GM23248 (cell line): ENCODE measurements around the gene NBEAL1. TPM values are rescaled to one million over a fixed set of nuclear protein-coding genes. Genes with fewer than 3 reads are reported as not detected.
"Not testable (repeated sequence)": the region's sequence is repeated elsewhere in the genome, so short reads cannot be mapped to it uniquely, and the experiment has no call there.

Experiments
- DNase-seq: peaks from one replicate; pipeline ENCODE4 v3.0.0-alpha.2; 2015
- H2AFZ ChIP-seq: fragments of 200-600 bp; sonication (generic); 2 replicates; pipeline ENCODE4 v1.6.1; 2016; ENCODE audit warnings: antibody characterized with exemption
- H3F3A ChIP-seq: fragments of 200-600 bp; sonication (generic); 2 replicates; pipeline ENCODE4 v1.6.1; 2016; ENCODE audit warnings: mild to moderate bottlenecking, antibody characterized with exemption, mixed run types; ENCODE audit not compliant: insufficient read depth
- H3K27ac ChIP-seq: fragments of 200-600 bp; sonication (generic); 2 replicates; pipeline ENCODE4 v1.5.1; 2016; ENCODE audit warnings: mild to moderate bottlenecking
- H3K27me3 ChIP-seq: fragments of 200-600 bp; sonication (generic); replicated peaks from 2 replicates; pipeline ENCODE4 v1.6.1; 2016; ENCODE audit warnings: mild to moderate bottlenecking; ENCODE audit not compliant: insufficient read depth
- H3K36me3 ChIP-seq: fragments of 200-600 bp; sonication (generic); 2 replicates; pipeline ENCODE4 v1.6.1; 2016; ENCODE audit warnings: low read depth, mild to moderate bottlenecking
- H3K4me1 ChIP-seq: fragments of 200-600 bp; sonication (generic); 2 replicates; pipeline ENCODE4 v1.6.1; 2016; ENCODE audit warnings: mild to moderate bottlenecking; ENCODE audit not compliant: insufficient read depth
- H3K4me2 ChIP-seq: fragments of 200-600 bp; sonication (generic); one replicate; pipeline ENCODE4 v1.6.1; 2016; ENCODE audit warnings: mild to moderate bottlenecking; ENCODE audit not compliant: unreplicated experiment
- H3K4me3 ChIP-seq: fragments of 200-600 bp; sonication (generic); 2 replicates; pipeline ENCODE4 v1.5.1; 2016; ENCODE audit warnings: mild to moderate bottlenecking
- H3K79me2 ChIP-seq: fragments of 200-600 bp; sonication (generic); 2 replicates; pipeline ENCODE4 v1.6.1; 2016; ENCODE audit warnings: mild to moderate bottlenecking; ENCODE audit not compliant: insufficient read depth
- H3K9ac ChIP-seq: fragments of 200-600 bp; sonication (generic); 2 replicates; pipeline ENCODE4 v1.6.1; 2016; ENCODE audit warnings: mild to moderate bottlenecking
- H3K9me2 ChIP-seq: fragments of 200-600 bp; sonication (generic); 2 replicates; pipeline ENCODE4 v1.6.1; 2016; ENCODE audit warnings: mixed run types, mild to moderate bottlenecking, moderate library complexity; ENCODE audit not compliant: insufficient read depth
- H3K9me3 ChIP-seq: fragments of 200-600 bp; sonication (generic); one replicate; pipeline ENCODE4 v1.6.1; 2017; ENCODE audit warnings: low read depth
- H4K20me1 ChIP-seq: fragments of 200-600 bp; sonication (generic); 2 replicates; pipeline ENCODE4 v1.6.0; 2016; ENCODE audit not compliant: insufficient read depth
- EZH2 ChIP-seq: fragments of 200-600 bp; sonication (generic); IDR thresholded peaks from 2 replicates; pipeline ENCODE4 v1.6.1; 2018; ENCODE audit warnings: antibody characterized with exemption, mild to moderate bottlenecking; ENCODE audit not compliant: insufficient read depth, poor library complexity, severe bottlenecking
- EZH2phosphoT487 ChIP-seq: fragments of 200-600 bp; sonication (generic); IDR thresholded peaks from 2 replicates; pipeline ENCODE4 v1.6.1; 2018; ENCODE audit warnings: antibody characterized with exemption, moderate library complexity, mild to moderate bottlenecking, low read depth; ENCODE audit not compliant: insufficient read depth
- WGBS, 2 experiments: methylation state at CpG; one replicate each; pipeline ENCODE4 v1.1.6; 2015 to 2017; ENCODE audit warnings: low lambda C conversion rate in 2 of 2, low coverage in 1 of 2; ENCODE audit errors: missing lambda C conversion rate in 2 of 2; 5-methylcytosine and 5-hydroxymethylcytosine counted together
- in situ Hi-C: fragments of 300-500 bp; cut with MboI; formaldehyde crosslinking; loops from 2 replicates; pipeline ENCODE4 v1.15.0; 2020
- polyA plus RNA-seq: library from polyadenylated mRNA; unstranded; fragments of >200 nt; fragmentation: Nextera tagmentation; extraction: Ambion mirVana; gene quantifications from 2 replicates; pipeline ENCODE4 v1.2.1, GENCODE V29; 2016
- total RNA-seq: library from RNA; depleted of rRNA; stranded (reverse); fragments of >200 nt; shearing (Covaris generic); gene quantifications from 2 replicates; pipeline ENCODE4 v1.2.3, GENCODE V29; 2014

NBEAL1 gene
- total and polyA plus RNA-seq, 2 experiments from 2014 or later: 23.6 to 36.0 TPM

GRCh38 chr2:203200866-203201265, 186.2 kb downstream of the NBEAL1 start:
- no peak overlapping the region for H3K4me2 ChIP-seq
- H3K27me3 ChIP-seq: no peaks in the 10 kb centered on the region
- H3K9me2 ChIP-seq: no peaks in the 10 kb centered on the region
- DNase-seq: no peak
- no peaks in the 10 kb centered on the region for H4K20me1 ChIP-seq
- H3K27ac ChIP-seq: no peak overlapping the region
- H3K4me3 ChIP-seq: no peak overlapping the region
- H3F3A ChIP-seq: peaks cover 10% of the 10 kb centered on the region; the same call in 1 of the 2 replicates
- no peaks in the 10 kb centered on the region for H3K9me3 ChIP-seq
- H3K4me1 ChIP-seq: no peaks in the 10 kb centered on the region
- peaks cover 72% of the 10 kb centered on the region for H3K36me3 ChIP-seq
- in situ Hi-C loops: no loop called here
- H2AFZ ChIP-seq: no peak overlapping the region
- TF ChIP-seq EZH2 (no peak), EZH2phosphoT487 (no peak)
- H3K79me2 ChIP-seq: no peaks in the 10 kb centered on the region
- H3K9ac ChIP-seq: no peak overlapping the region

- WGBS, 2 experiments: 96 to 97% methylated on average over 5 of the region's 5 CpGs
- Histone ChIP-seq H3K27me3 (no peaks in the 10 kb centered on the region), H3K9me2 (no peaks in the 10 kb centered on the region), H2AFZ (no peak overlapping the region), H3K27ac (no peak overlapping the region), H3K4me1 (no peaks in the 10 kb centered on the region), H3K4me2 (no peak overlapping the region), H4K20me1 (no peaks in the 10 kb centered on the region), H3F3A (peaks cover 10% of the 10 kb centered on the region; the same call in 1 of the 2 replicates), H3K79me2 (no peaks in the 10 kb centered on the region), H3K9me3 (no peaks in the 10 kb centered on the region), H3K36me3 (peaks cover 71% of the 10 kb centered on the region), H3K4me3 (no peak overlapping the region), H3K9ac (no peak overlapping the region)
- TF ChIP-seq EZH2 (no peak), EZH2phosphoT487 (no peak)
- in situ Hi-C loops: no loop called here
- DNase-seq: no peak
These were observed 186.8 kb downstream of the NBEAL1 start for GRCh38 chr2:203201426-203201825.

- no peak overlapping the region for H3K27ac ChIP-seq
These were observed 194.9 kb downstream of the NBEAL1 start for GRCh38 chr2:203209538-203209937.

GRCh38 chr2:203225423-203226039, 210.9 kb downstream of the NBEAL1 start:
- no peaks in the 10 kb centered on the region for H3F3A ChIP-seq
- 100% methylated on average over 2 of the region's 2 CpGs for WGBS, 2 experiments
- no peaks in the 10 kb centered on the region for H3K36me3 ChIP-seq
- no peak overlapping the region for H2AFZ ChIP-seq
- no peaks in the 10 kb centered on the region for H3K9me2 ChIP-seq
- H4K20me1 ChIP-seq: no peaks in the 10 kb centered on the region
- H3K27me3 ChIP-seq: no peaks in the 10 kb centered on the region
- DNase-seq: peak; percentile 41
- H3K4me3 ChIP-seq: no peak overlapping the region
- no peaks in the 10 kb centered on the region for H3K4me1 ChIP-seq
- no peak overlapping the region for H3K27ac ChIP-seq
- no peaks in the 10 kb centered on the region for H3K9me3 ChIP-seq
- no peak overlapping the region for H3K4me2 ChIP-seq
- H3K9ac ChIP-seq: no peak overlapping the region
- in situ Hi-C loops: no loop called here
- TF ChIP-seq EZH2phosphoT487 (no peak), EZH2 (no peak)
- H3K79me2 ChIP-seq: no peaks in the 10 kb centered on the region

More at GRCh38 chr2:203209538-203209937, 194.9 kb downstream of the NBEAL1 start:
- H3K36me3 ChIP-seq: peaks cover 47% of the 10 kb centered on the region
- no peaks in the 10 kb centered on the region for H3K79me2 ChIP-seq
- no peaks in the 10 kb centered on the region for H3K27me3 ChIP-seq
- no peak overlapping the region for H2AFZ ChIP-seq
- peak; percentile 17 for DNase-seq
- no peak overlapping the region for H3K4me2 ChIP-seq
- TF ChIP-seq EZH2phosphoT487 (no peak), EZH2 (no peak)
- H3K4me1 ChIP-seq: no peaks in the 10 kb centered on the region
- no peaks in the 10 kb centered on the region for H3K9me2 ChIP-seq
- WGBS, 2 experiments: 92 to 100% methylated on average over 1 of the region's 1 CpG
- no peak overlapping the region for H3K9ac ChIP-seq
- in situ Hi-C loops: no loop called here
- no peaks in the 10 kb centered on the region for H3K9me3 ChIP-seq
- no peaks in the 10 kb centered on the region for H4K20me1 ChIP-seq
- no peaks in the 10 kb centered on the region for H3F3A ChIP-seq
- no peak overlapping the region for H3K4me3 ChIP-seq

- H3K27me3 ChIP-seq, DNase-seq, H3K27ac ChIP-seq, H3K4me3 ChIP-seq, H3K9ac ChIP-seq, H2AFZ ChIP-seq, H3K36me3 ChIP-seq, H3K4me2 ChIP-seq, H3F3A ChIP-seq, H3K79me2 ChIP-seq, H3K4me1 ChIP-seq, H3K9me3 ChIP-seq, in situ Hi-C loops, H4K20me1 ChIP-seq, H3K9me2 ChIP-seq: not testable (repeated sequence)
- WGBS, 2 experiments: 54 to 57% methylated on average over 2 of the region's 2 CpGs
These were observed 215.0 kb downstream of the NBEAL1 start for GRCh38 chr2:203229674-203230073.
